K562 (cell line): ENCODE data around the gene ATP5F1C. TPM values are rescaled to one million over a fixed set of nuclear protein-coding genes. Genes with fewer than 3 reads are reported as not detected.

Experiments used
- ATAC-seq: fragments of 200-7000 bp; cut with Tn5 transposase; 3 replicates; pipeline ENCODE4 v1.9.1; 2020; ENCODE audit warnings: moderate library complexity
- BruUV-seq: library from RNA; stranded (reverse); fragments of 400-500 nt; replicated peaks from 2 replicates; lab custom pipeline; 2021; lab: Mats Ljungman, UMichigan
- CTCF ChIA-PET: fragments of 300-600 bp; formaldehyde crosslinking; extraction: SDS; loops from one replicate; lab custom pipeline; 2021; ENCODE audit warnings: low intra/inter-chr PET ratio; lab: Yijun Ruan, JAX
- POLR2A ChIA-PET: fragments of 300-600, 350-650 bp; sonication (Branson Sonifier 250); formaldehyde crosslinking; extraction: SDS; loops from one replicate; lab custom pipeline; 2021; ENCODE audit warnings: antibody characterized with exemption, inconsistent platforms; lab: Yijun Ruan, JAX
- DNase-seq, 4 experiments: peaks; one replicate each; pipeline versions ENCODE4 v3.0.0 to v3.0.0-alpha.2; 2011 to 2018; ENCODE audit warnings: low spot score in 3 of 4, mixed read lengths in 3 of 4; ENCODE audit errors: extremely low read depth in 1 of 4
- FAIRE-seq: peaks from 2 replicates; lab custom pipeline; 2011; peaks lifted over from hg19 to GRCh38; lab: Jason Lieb, UNC
- H2AFZ ChIP-seq: 2 replicates; pipeline ENCODE4 v1.6.0; 2011; ENCODE audit warnings: low read depth, low read length, control low read depth, inconsistent platforms
- H3K27ac ChIP-seq: fragments of 200-600 bp; 3 replicates; pipeline ENCODE4 v1.8.0; 2011; ENCODE audit warnings: low read depth, mild to moderate bottlenecking, control low read depth, inconsistent platforms, low read length, moderate library complexity, mixed read lengths; ENCODE audit errors: extremely low read depth
- H3K27me3 ChIP-seq, 2 experiments: fragments of 300-600 bp in 1 of 2; 2 replicates in 1 of 2; 3 replicates in 1 of 2; pipeline versions ENCODE4 v1.6.0 to v1.8.0; 2011; ENCODE audit warnings: inconsistent platforms in 2 of 2, low read length in 2 of 2, mild to moderate bottlenecking in 1 of 2, mixed read lengths in 1 of 2, moderate library complexity in 1 of 2; ENCODE audit not compliant: control insufficient read depth in 2 of 2, insufficient read depth in 2 of 2
- H3K36me3 ChIP-seq: fragments of 300-600 bp; 3 replicates; pipeline ENCODE4 v1.8.0; 2011; ENCODE audit warnings: mild to moderate bottlenecking, low read length, inconsistent platforms; ENCODE audit not compliant: control insufficient read depth, insufficient read depth
- H3K4me1 ChIP-seq, 2 experiments: fragments of 200-600 bp in 1 of 2; replicated peaks in 1 of 2; 2 replicates in 1 of 2; 3 replicates in 1 of 2; pipeline versions ENCODE4 v1.5.1 to v1.8.0; 2011; ENCODE audit warnings: inconsistent platforms in 2 of 2, low read length in 2 of 2, mild to moderate bottlenecking in 1 of 2, mixed read lengths in 1 of 2, moderate library complexity in 1 of 2; ENCODE audit not compliant: control insufficient read depth in 2 of 2, insufficient read depth in 2 of 2
- H3K4me2 ChIP-seq: 2 replicates; pipeline ENCODE4 v1.6.1; 2011; ENCODE audit warnings: low read length, control low read depth, inconsistent platforms, mixed read lengths; ENCODE audit not compliant: insufficient read depth
- H3K4me3 ChIP-seq: fragments of 200-600 bp; sonication (generic), shearing (Covaris generic); 2 replicates; pipeline ENCODE4 v1.5.1; 2016; ENCODE audit warnings: control low read depth, inconsistent platforms
- H3K79me2 ChIP-seq: fragments of 200-600 bp; 3 replicates; pipeline ENCODE4 v1.8.0; 2011; ENCODE audit warnings: low read length, inconsistent platforms; ENCODE audit not compliant: control insufficient read depth, insufficient read depth
- H3K9ac ChIP-seq, 2 experiments: 2 replicates each; pipeline versions ENCODE4 v1.6.0 to v1.6.1; 2011; ENCODE audit warnings: low read depth in 2 of 2, low read length in 2 of 2, control low read depth in 1 of 2, inconsistent platforms in 1 of 2, mild to moderate bottlenecking in 1 of 2, mixed read lengths in 1 of 2; ENCODE audit not compliant: insufficient read depth in 1 of 2
- H3K9me1 ChIP-seq: one replicate; pipeline ENCODE4 v1.6.0; 2011; ENCODE audit warnings: inconsistent platforms, mild to moderate bottlenecking, low read length, moderate library complexity; ENCODE audit not compliant: control insufficient read depth, insufficient read depth
- H3K9me3 ChIP-seq: replicated peaks from 2 replicates; pipeline ENCODE4 v1.5.1; 2011; ENCODE audit warnings: low read depth, low read length, inconsistent platforms; ENCODE audit not compliant: control insufficient read depth, insufficient read depth
- H4K20me1 ChIP-seq: replicated peaks from 2 replicates; pipeline ENCODE4 v1.6.1; 2011; ENCODE audit warnings: low read length, inconsistent platforms, mixed read lengths; ENCODE audit not compliant: control insufficient read depth, insufficient read depth
- BACH1 ChIP-seq: fragments of 200-800 bp; sonication (Bioruptor generic); IDR thresholded peaks from 2 replicates; pipeline ENCODE4 v1.6.1; 2016; ENCODE audit warnings: missing genetic modification characterization, missing compliant biosample characterization
- BRF1 ChIP-seq: IDR thresholded peaks from 3 replicates; pipeline ENCODE4 v1.6.1; 2011; ENCODE audit warnings: borderline replicate concordance, mild to moderate bottlenecking; ENCODE audit not compliant: insufficient read length; ENCODE audit errors: extremely low read depth
- DPF2 ChIP-seq: fragments of 450-650 bp; IDR thresholded peaks from 2 replicates; pipeline ENCODE4 v1.6.1; 2016
- FOSL1 ChIP-seq: fragments of 200-800 bp; sonication (Bioruptor generic); conservative IDR thresholded peaks from 2 replicates; pipeline ENCODE4 v1.6.1; 2016; ENCODE audit warnings: missing genetic modification characterization, missing compliant biosample characterization
- FOXJ2 ChIP-seq: fragments of 200-800 bp; sonication (Bioruptor generic); IDR thresholded peaks from 2 replicates; pipeline ENCODE4 v1.6.1; 2016; ENCODE audit warnings: missing genetic modification characterization, missing compliant biosample characterization
- FOXK2 ChIP-seq, 2 experiments: fragments of 450-650 bp; IDR thresholded peaks in 1 of 2; conservative IDR thresholded peaks in 1 of 2; 2 replicates each; pipeline ENCODE4 v1.6.1; 2016; ENCODE audit warnings: low read depth in 2 of 2, mild to moderate bottlenecking in 1 of 2
- GATA2 ChIP-seq: sonication (generic); formaldehyde crosslinking; IDR thresholded peaks from 2 replicates; pipeline ENCODE4 v1.4.0; 2020; ENCODE audit warnings: mild to moderate bottlenecking, missing genetic modification reagents
- HDAC8 ChIP-seq: fragments of 450-650 bp; IDR thresholded peaks from 2 replicates; pipeline ENCODE4 v1.6.1; 2016; ENCODE audit warnings: mild to moderate bottlenecking, missing genetic modification characterization, moderate library complexity, missing compliant biosample characterization
- JUND ChIP-seq, 2 experiments: IDR thresholded peaks; 2 replicates in 1 of 2; 3 replicates in 1 of 2; pipeline ENCODE4 v1.6.1; 2011; ENCODE audit warnings: borderline replicate concordance in 2 of 2, low read depth in 2 of 2, low read length in 2 of 2, improper control_type of control experiment in 1 of 2, missing biosample characterization in 1 of 2, missing genetic modification characterization in 1 of 2, missing genetic modification reagents in 1 of 2
- POLR3G ChIP-seq: IDR thresholded peaks from 2 replicates; pipeline ENCODE4 v1.6.1; 2011; ENCODE audit not compliant: insufficient read length, insufficient replicate concordance; ENCODE audit errors: extremely low read depth
- PPARD ChIP-seq: fragments of 250-450 bp; sonication (Bioruptor Pico); IDR thresholded peaks from 2 replicates; pipeline ENCODE4 v1.8.0; 2022; ENCODE audit warnings: inconsistent platforms, mild to moderate bottlenecking, moderate library complexity
- RFX1 ChIP-seq: fragments of 450-650 bp; IDR thresholded peaks from 2 replicates; pipeline ENCODE4 v1.6.1; 2016; ENCODE audit warnings: mild to moderate bottlenecking, moderate library complexity
- ZNF444 ChIP-seq: fragments of 250-450 bp; sonication (Bioruptor Pico); IDR thresholded peaks from 2 replicates; pipeline ENCODE4 v1.4.0; 2020; ENCODE audit warnings: mild to moderate bottlenecking, moderate library complexity
- WGBS: fragments of 100-300 bp; shearing (Covaris generic); methylation state at CpG from one replicate; pipeline ENCODE4 v1.1.6; 2016; ENCODE audit warnings: low coverage, mixed read lengths; ENCODE audit not compliant: insufficient coverage; ENCODE audit errors: missing lambda C conversion rate; 5-methylcytosine and 5-hydroxymethylcytosine counted together
- in situ Hi-C: fragments of 300-500 bp; cut with MboI; formaldehyde crosslinking; loops from 4 replicates; pipeline ENCODE4 v1.15.0; 2018; ENCODE audit warnings: inconsistent platforms, mixed read lengths
- intact Hi-C: fragments of 100-400 bp; cut with micrococcal nuclease; formaldehyde crosslinking; loops from 2 replicates; pipeline ENCODE4 v1.14.2; 2022
- polyA plus RNA-seq, 8 experiments: library from polyadenylated mRNA; depleted of rRNA in 4 of 8; stranded (reverse) in 5 of 8; unstranded in 3 of 8; fragments of >200 nt; fragmentation: Nextera tagmentation in 2 of 8; fragmentation: Illumina TruSeq in 1 of 8; extraction: Ambion mirVana in 2 of 8; extraction: Trizol in 1 of 8; gene quantifications; 2 replicates each; pipeline versions ENCODE4 v1.2.1 to v1.2.3, GENCODE V29; 2011 to 2014; ENCODE audit warnings: inconsistent platforms in 1 of 8, missing spikeins in 1 of 8
- total RNA-seq, 7 experiments: library from RNA; depleted of rRNA in 6 of 7; stranded (reverse); fragments of >200 nt in 6 of 7; fragmentation: Illumina TruSeq in 2 of 7; extraction: Trizol in 2 of 7; gene quantifications; 2 replicates each; pipeline versions ENCODE4 v1.2.1 to v1.2.3, GENCODE V29; 2011 to 2021; ENCODE audit warnings: low replicate concordance in 1 of 7
- TF ChIP-seq, protein P1 (sequence below): fragments of 450-650 bp; formaldehyde crosslinking; IDR thresholded peaks from 2 replicates; pipeline ENCODE4 v1.4.0; 2022; ENCODE audit warnings: missing genetic modification characterization
- TF ChIP-seq, protein P2 (sequence below): IDR thresholded peaks from 3 replicates; pipeline ENCODE4 v1.6.1; 2011; ENCODE audit warnings: borderline replicate concordance, mild to moderate bottlenecking, moderate library complexity; ENCODE audit not compliant: insufficient read length; ENCODE audit errors: extremely low read depth
- TF ChIP-seq, protein P3 (sequence below): fragments of 250-450 bp; sonication (Bioruptor Pico); IDR thresholded peaks from 2 replicates; pipeline ENCODE4 v1.4.0; 2020; ENCODE audit warnings: mild to moderate bottlenecking, moderate library complexity

The ATP5F1C gene
- total and polyA plus RNA-seq, 9 of the 15 experiments (the other 6 are each of a cell fraction or from before 2014, with no cell fraction given) = 389 to 1,475 (median 559) TPM

DNA sequence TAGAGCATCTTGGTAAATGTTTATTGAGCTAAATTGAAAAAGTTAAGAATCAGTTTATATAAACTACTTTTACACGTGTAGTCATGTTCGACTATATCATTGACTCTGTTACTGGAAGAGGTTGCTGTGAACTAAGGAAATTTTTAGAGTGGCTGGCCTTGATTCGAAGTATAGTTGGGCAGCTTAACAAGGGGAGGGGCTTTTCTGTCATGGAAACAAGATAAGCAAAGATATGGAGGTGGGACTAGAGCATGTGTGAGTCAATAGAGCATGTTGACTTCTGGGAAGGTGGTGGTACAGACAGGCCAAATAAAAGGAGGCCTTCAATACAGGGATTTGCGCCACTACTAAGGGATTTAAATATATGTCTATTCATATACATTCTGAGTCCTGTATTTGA lies 7.6 kb downstream of the ATP5F1C start:
- Histone ChIP-seq H3K4me1 (peaks cover 0 to 21% of the 10 kb centered on the region in 2 experiments; a peak in 2 of 5 replicates), H3K27me3 (no peaks in the 10 kb centered on the region), H3K27ac (0 out of 3 replicates have a peak overlapping the region, but pooled peaks have one; percentile 0), H3K9me3 (no peaks in the 10 kb centered on the region), H3K9ac (no peak overlapping the region), H3K9me1 (no peaks in the 10 kb centered on the region), H3K79me2 (peaks cover 70% of the 10 kb centered on the region), H4K20me1 (peaks cover 15% of the 10 kb centered on the region), H2AFZ (no peak overlapping the region), H3K36me3 (peaks cover 83% of the 10 kb centered on the region), H3K4me3 (no peak overlapping the region), H3K4me2 (no peak overlapping the region)
- CTCF ChIA-PET = no interaction called here
- peak; percentile 41 to 73 (median 58) for DNase-seq
- 36% methylated on average over 4 of the region's 4 CpGs for WGBS
- peak; percentile 95 for ATAC-seq
- peak; percentile 79 for FAIRE-seq
- in situ Hi-C loops = no loop called here
- POLR2A ChIA-PET = interaction anchor here (1.0 kb wide), 1 partner anchor 18 kb away, joined by 5 read pairs; no protein-coding TSS in a partner anchor
- intact Hi-C loops = no loop called here
- no TSS peak for BruUV-seq
- TF ChIP-seq, protein P1, sequence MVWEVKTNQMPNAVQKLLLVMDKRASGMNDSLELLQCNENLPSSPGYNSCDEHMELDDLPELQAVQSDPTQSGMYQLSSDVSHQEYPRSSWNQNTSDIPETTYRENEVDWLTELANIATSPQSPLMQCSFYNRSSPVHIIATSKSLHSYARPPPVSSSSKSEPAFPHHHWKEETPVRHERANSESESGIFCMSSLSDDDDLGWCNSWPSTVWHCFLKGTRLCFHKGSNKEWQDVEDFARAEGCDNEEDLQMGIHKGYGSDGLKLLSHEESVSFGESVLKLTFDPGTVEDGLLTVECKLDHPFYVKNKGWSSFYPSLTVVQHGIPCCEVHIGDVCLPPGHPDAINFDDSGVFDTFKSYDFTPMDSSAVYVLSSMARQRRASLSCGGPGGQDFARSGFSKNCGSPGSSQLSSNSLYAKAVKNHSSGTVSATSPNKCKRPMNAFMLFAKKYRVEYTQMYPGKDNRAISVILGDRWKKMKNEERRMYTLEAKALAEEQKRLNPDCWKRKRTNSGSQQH (CRISPR knock-in tag) = no peak
- TF ChIP-seq ZNF444 (CRISPR knock-in tag) (no peak), JUND (IDR thresholded peaks at IDR 0.05; ENCODE audit: borderline replicate concordance, low read depth, low read length) (peak; percentile 32; the same call in 1 of the 2 replicates), JUND (tag; IDR thresholded peaks at IDR 0.05; ENCODE audit: borderline replicate concordance, low read depth, low read length) (no peak; the same call in 2 of the 3 replicates), BACH1 (no peak), GATA2 (0 out of 2 replicates have a peak, but pooled peaks have one; percentile 22), HDAC8 (tag) (no peak), FOSL1 (peak; percentile 54; the same call in 1 of the 2 replicates), FOXJ2 (tag) (peak; percentile 68; the same call in 1 of the 2 replicates), DPF2 (peak; percentile 25; the same call in 1 of the 2 replicates), POLR3G (no peak), BRF1 (no peak), RFX1 (peak; percentile 80), PPARD (no peak), FOXK2 (conservative IDR thresholded peaks at IDR 0.05 in 1 of 2, IDR thresholded peaks at IDR 0.05 in 1 of 2; ENCODE audit: low read depth in 2 of 2) (peak; percentile 91 to 93)
- TF ChIP-seq, protein P2, sequence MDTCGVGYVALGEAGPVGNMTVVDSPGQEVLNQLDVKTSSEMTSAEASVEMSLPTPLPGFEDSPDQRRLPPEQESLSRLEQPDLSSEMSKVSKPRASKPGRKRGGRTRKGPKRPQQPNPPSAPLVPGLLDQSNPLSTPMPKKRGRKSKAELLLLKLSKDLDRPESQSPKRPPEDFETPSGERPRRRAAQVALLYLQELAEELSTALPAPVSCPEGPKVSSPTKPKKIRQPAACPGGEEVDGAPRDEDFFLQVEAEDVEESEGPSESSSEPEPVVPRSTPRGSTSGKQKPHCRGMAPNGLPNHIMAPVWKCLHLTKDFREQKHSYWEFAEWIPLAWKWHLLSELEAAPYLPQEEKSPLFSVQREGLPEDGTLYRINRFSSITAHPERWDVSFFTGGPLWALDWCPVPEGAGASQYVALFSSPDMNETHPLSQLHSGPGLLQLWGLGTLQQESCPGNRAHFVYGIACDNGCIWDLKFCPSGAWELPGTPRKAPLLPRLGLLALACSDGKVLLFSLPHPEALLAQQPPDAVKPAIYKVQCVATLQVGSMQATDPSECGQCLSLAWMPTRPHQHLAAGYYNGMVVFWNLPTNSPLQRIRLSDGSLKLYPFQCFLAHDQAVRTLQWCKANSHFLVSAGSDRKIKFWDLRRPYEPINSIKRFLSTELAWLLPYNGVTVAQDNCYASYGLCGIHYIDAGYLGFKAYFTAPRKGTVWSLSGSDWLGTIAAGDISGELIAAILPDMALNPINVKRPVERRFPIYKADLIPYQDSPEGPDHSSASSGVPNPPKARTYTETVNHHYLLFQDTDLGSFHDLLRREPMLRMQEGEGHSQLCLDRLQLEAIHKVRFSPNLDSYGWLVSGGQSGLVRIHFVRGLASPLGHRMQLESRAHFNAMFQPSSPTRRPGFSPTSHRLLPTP = no peak
- TF ChIP-seq, protein P3, sequence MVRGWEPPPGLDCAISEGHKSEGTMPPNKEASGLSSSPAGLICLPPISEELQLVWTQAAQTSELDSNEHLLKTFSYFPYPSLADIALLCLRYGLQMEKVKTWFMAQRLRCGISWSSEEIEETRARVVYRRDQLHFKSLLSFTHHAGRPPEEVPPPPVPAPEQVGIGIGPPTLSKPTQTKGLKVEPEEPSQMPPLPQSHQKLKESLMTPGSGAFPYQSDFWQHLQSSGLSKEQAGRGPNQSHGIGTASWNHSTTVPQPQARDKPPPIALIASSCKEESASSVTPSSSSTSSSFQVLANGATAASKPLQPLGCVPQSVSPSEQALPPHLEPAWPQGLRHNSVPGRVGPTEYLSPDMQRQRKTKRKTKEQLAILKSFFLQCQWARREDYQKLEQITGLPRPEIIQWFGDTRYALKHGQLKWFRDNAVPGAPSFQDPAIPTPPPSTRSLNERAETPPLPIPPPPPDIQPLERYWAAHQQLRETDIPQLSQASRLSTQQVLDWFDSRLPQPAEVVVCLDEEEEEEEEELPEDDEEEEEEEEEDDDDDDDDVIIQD (CRISPR knock-in tag) = no peak
